Tibial artery (tissue), 4 donors: ENCODE results near the gene BHLHE41.

Source experiments
- DNase-seq, 2 donors: peaks; one replicate each; pipeline ENCODE4 v3.0.0-alpha.2; 2019
- H3K27ac ChIP-seq, 2 donors: fragments of 200-600 bp; sonication (generic) in 1 of 2; 1 replicate in 1 of 2; 2 replicates in 1 of 2; pipeline ENCODE4 v1.5.1; 2018 to 2019; ENCODE audit warnings: mild to moderate bottlenecking in 1 of 2
- H3K27me3 ChIP-seq, 2 donors: fragments of 200-600 bp; sonication (generic) in 1 of 2; one replicate each; pipeline versions ENCODE4 v1.5.1 to v1.6.0; 2016 to 2019
- H3K36me3 ChIP-seq, 3 donors: fragments of 200-600 bp; sonication (generic) in 2 of 3; one replicate each; pipeline ENCODE4 v1.5.1; 2016 to 2019; ENCODE audit warnings: mild to moderate bottlenecking in 2 of 3
- H3K4me1 ChIP-seq, 4 donors: fragments of 200-600 bp; sonication (generic) in 2 of 4; 1 replicate in 3 of 4; 2 replicates in 1 of 4; pipeline ENCODE4 v1.5.1; 2016 to 2019
- H3K4me3 ChIP-seq, 2 donors: fragments of 200-600 bp; sonication (generic) in 1 of 2; 1 replicate in 1 of 2; 2 replicates in 1 of 2; pipeline ENCODE4 v1.5.1; 2018 to 2019; ENCODE audit warnings: mild to moderate bottlenecking in 2 of 2
- H3K9me3 ChIP-seq, 3 donors: fragments of 200-600 bp; sonication (generic) in 1 of 3; one replicate each; pipeline ENCODE4 v1.5.1; 2016 to 2019
- CTCF ChIP-seq, 2 experiments: fragments of 200-600 bp in 1 of 2; fragments of 450-650 bp in 1 of 2; IDR thresholded peaks; one replicate each; pipeline ENCODE4 v1.5.1; 2017 to 2019; ENCODE audit warnings: antibody characterized with exemption in 2 of 2, mild to moderate bottlenecking in 1 of 2, moderate library complexity in 1 of 2
- intact Hi-C: fragments of 100-400 bp; cut with DNase I; formaldehyde crosslinking; loops from one replicate; pipeline ENCODE4 v1.15.0; 2023; ENCODE audit warnings: low total_unique reads

BHLHE41 gene

DNA sequence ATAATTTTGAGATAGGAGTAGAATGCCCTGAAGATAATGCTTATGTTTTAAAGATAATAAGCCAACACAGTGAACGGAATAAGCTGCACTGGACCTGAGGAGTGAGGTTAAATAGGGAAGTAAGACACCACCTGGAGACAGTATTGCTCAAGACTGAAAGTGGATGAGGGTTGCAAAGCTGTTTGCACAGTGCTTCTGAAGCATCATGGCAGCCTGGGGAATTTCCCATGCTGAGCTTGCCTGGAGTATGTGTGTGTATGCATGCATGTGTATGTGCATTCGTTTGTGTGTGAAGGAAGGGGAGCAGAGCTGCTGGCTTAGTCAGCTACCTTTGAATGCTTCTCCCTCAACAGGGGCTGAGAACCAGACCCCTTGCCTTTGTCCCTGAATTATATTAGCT is 35.8 kb downstream of the BHLHE41 start:
- Histone ChIP-seq H3K27ac (no peak overlapping the region), H3K27me3 (no peaks in the 10 kb centered on the region), H3K4me1 (no peaks in the 10 kb centered on the region), H3K36me3 (no peaks in the 10 kb centered on the region), H3K4me3 (no peak overlapping the region), H3K9me3 (no peaks in the 10 kb centered on the region)
- no peak for DNase-seq
- intact Hi-C loops: no loop called here
- no peak for TF ChIP-seq CTCF (IDR thresholded peaks at IDR 0.05)

- no peaks in the 10 kb centered on the region for H3K9me3 ChIP-seq
- no peak overlapping the region for H3K4me3 ChIP-seq
- TF ChIP-seq CTCF (IDR thresholded peaks at IDR 0.05): no peak
- no peak overlapping the region for H3K27ac ChIP-seq
- H3K36me3 ChIP-seq: peaks cover 0 to 1% (median 0%) of the 10 kb centered on the region in 3 donors
- DNase-seq: no peak
- H3K4me1 ChIP-seq: no peaks in the 10 kb centered on the region
- no peaks in the 10 kb centered on the region for H3K27me3 ChIP-seq
- intact Hi-C loops: no loop called here
Measured at GRCh38 chr12:26086936-26087335, 37.9 kb downstream of the BHLHE41 start.

- no peak for DNase-seq
- intact Hi-C loops: no loop called here
- Histone ChIP-seq H3K36me3 (peaks cover 0 to 6% (median 6%) of the 10 kb centered on the region in 3 donors), H3K4me1 (no peaks in the 10 kb centered on the region), H3K27me3 (no peaks in the 10 kb centered on the region), H3K4me3 (no peak overlapping the region), H3K27ac (no peak overlapping the region), H3K9me3 (no peaks in the 10 kb centered on the region)
- no peak for TF ChIP-seq CTCF (IDR thresholded peaks at IDR 0.05)
Measured at GRCh38 chr12:26080911-26081310, 43.9 kb downstream of the BHLHE41 start.

- H3K4me3 ChIP-seq: no peak overlapping the region
- intact Hi-C loops: no loop called here
- no peaks in the 10 kb centered on the region for H3K4me1 ChIP-seq
- no peaks in the 10 kb centered on the region for H3K9me3 ChIP-seq
- H3K27ac ChIP-seq: no peak overlapping the region
- H3K27me3 ChIP-seq: no peaks in the 10 kb centered on the region
- no peak for TF ChIP-seq CTCF (IDR thresholded peaks at IDR 0.05)
- H3K36me3 ChIP-seq: peaks cover 0 to 6% (median 6%) of the 10 kb centered on the region in 3 donors
- DNase-seq: no peak
Measured at GRCh38 chr12:26077915-26078702, 46.7 kb downstream of the BHLHE41 start.
